Stimulated activated CD8-positive, alpha-beta memory T cell treated with anti-CD3 and anti-CD28 coated beads, Interleukin-12 subunit alpha, Interleukin-12 subunit beta, amount 100 ng/mL, for 4 hours (primary cell): ENCODE results near the gene NLRP10.
"Not testable (repeated sequence)": the region's sequence is repeated elsewhere in the genome, so short reads cannot be mapped to it uniquely, and the experiment has no call there.

Experiments used
- DNase-seq: peaks from one replicate; pipeline ENCODE4 v3.0.0-alpha.2; 2020; ENCODE audit warnings: low read depth

The NLRP10 gene, protein sequence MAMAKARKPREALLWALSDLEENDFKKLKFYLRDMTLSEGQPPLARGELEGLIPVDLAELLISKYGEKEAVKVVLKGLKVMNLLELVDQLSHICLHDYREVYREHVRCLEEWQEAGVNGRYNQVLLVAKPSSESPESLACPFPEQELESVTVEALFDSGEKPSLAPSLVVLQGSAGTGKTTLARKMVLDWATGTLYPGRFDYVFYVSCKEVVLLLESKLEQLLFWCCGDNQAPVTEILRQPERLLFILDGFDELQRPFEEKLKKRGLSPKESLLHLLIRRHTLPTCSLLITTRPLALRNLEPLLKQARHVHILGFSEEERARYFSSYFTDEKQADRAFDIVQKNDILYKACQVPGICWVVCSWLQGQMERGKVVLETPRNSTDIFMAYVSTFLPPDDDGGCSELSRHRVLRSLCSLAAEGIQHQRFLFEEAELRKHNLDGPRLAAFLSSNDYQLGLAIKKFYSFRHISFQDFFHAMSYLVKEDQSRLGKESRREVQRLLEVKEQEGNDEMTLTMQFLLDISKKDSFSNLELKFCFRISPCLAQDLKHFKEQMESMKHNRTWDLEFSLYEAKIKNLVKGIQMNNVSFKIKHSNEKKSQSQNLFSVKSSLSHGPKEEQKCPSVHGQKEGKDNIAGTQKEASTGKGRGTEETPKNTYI

DNA sequence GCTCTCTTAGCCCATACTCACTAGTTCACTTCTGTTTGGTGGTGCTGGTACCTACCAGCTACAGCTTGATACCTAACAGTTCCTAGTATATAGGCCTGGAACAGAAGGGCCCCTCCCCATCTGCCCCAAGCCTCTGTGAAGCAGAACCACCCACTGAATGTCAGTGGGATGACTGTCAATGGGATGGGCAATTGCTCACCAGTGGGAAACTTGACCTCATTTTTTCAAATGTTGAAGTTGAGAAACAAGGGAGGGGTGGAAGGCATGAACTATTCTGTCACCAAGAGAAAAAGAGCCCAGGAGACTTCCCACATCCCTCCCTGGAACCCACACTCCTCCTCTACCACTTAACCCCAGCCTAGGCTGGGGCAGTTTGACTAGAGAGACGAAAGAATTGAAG, at the start of gene NLRP10:
Gene NLRP10, minus strand, starts transcription at position 62 of the 400 bp plus-strand sequence. CDS start 1,952 bp downstream, outside the sequence.
- no peak for DNase-seq

DNA sequence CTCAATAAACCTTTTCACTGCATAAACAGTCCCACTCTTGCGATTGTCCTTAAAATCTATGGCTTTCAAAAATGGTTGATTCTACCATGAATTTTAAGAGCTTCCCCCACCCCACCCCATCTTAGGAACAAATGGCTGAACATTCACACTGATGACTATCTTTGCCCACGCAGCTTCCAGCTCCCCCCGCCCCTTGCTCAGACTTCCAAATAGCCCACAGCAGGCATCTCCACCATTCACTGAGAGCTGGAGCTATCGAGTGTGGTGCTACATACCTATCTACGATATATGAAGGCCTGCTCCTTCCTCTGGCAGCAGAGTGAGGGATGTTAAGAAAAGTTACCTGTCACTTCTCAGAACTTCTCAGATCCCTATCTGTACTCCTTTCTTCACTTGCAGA, 48.6 kb upstream of the NLRP10 start:
- DNase-seq = no peak

DNA sequence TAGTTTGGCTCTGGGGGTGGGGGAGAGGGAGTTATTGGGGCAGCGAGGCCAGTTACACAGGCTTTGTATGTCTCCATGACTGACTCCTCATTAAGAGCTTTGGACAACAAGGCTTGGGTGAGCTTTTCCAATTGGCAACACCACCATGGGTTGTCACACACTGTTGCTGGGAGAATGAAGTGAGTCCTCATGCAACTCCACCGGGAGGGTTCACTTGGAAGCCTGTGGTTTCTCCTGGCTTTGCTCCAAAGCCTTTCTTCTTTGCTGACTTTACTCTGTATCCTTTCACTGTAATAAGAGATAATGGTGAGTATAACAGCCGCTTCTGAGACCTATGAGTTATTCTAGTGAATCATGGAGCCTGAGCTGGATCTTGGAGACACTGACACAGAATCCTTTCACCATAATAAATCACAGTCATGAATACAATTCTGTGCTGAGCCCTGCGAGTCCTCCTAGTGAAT, 46.8 kb upstream of the NLRP10 start:
- DNase-seq = no peak

DNA sequence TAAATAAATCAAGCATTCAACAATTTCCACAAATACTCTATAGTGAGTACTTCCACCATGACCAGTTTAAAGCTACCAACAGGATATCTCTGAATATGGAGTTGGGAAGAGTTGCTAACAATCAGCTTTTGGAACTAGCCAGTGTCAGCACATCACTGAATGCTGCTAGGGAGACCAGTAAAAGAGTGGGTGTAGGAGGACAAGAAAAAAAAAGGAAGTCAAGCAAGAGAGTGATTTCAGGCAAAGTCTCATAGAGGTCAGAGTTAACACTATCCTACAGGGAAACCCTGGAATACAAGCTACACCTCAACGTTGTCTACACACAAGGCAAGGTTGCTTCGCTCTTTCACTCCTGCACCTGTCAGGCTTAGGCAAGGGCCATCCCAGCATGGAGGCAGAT, 46.1 kb upstream of the NLRP10 start:
- DNase-seq = no peak

DNA sequence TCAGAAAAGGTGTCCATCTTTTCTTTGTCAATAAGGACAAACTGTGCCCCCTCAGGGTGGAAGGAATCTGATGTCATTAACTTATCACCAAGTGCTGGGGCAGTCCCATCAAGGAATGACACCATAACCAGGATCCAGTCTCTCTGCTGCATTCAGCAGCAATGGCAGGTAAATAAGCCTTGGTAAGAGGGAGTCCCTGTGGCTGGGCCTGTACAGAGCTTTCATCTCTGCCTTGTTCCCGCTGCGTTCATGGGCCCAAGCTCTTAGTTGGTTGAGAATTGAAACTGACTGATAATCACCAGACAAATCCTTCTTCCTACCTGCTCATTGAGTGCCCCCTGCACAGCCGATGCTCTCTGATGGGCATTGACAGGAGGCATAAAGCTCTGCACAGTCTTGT, 44.6 kb upstream of the NLRP10 start:
- no peak for DNase-seq

DNA sequence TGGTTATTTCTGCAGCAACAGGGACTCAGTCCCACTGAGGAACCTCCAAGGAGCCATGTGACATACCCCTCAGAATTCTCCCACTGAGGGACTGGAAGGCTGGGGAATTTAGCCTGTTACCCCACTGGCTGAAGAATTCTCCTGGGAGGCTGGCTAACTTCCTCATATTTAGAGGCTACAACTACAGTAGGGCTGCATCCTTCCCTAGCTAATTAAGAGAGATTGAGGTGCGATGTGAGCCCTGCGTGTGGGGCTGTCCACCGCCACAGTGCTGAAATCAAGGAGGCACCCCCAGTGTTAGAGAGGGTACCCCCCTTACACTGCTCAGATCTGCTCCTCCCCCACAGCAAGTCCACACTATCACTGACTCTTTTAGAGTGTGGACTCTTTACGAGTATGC, 43.0 kb upstream of the NLRP10 start:
- DNase-seq = no peak

DNA sequence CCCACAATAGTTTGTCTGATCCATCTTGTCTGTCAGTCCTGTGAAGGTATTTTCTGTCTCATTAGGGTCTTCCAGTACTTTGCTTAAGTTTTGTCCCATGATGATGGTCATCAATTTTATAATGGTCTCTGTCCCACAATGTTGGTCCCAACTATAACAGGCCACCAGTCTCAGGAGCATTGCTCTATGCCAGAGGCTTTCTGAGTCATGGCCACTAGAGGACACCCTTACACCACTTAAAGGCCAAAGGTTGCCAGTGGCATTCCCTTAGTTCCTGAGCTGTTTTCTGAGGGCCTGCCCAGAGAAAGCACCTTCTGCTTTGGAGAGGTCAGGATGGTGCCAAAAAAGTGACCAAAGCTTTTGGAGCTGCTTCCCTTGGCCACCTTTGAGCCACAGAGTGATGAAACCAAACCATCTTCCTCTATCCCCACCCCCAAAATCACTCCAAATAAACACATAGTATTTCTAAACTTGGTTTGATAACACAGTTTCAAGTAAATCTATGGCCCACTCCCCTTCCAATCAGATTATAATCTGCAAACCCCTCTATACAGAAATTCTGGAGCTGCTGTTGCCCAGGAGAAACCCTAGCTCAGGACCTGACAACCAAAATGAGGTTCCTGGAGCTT, 41.2 kb upstream of the NLRP10 start:
- DNase-seq = no peak

DNA sequence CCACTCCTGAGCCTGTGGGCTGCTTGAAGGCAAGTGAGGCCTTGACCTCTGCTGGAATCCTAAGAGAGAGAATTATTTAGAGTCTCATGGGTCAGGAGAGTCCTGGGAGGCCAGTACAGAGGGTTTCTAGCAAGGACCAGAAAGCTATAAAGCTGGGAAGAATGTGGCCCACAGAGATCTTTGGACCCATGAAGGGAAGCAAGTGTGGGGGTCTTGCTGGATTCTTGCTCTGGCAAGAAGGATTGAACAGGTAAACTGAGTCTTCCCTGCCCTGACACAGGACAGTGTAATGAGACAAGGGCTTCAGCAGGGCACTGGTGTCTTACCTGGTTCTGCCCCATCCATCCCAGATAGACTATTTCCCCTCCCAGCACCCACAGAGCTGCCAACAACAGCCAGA, 40.3 kb upstream of the NLRP10 start:
- no peak for DNase-seq

DNA sequence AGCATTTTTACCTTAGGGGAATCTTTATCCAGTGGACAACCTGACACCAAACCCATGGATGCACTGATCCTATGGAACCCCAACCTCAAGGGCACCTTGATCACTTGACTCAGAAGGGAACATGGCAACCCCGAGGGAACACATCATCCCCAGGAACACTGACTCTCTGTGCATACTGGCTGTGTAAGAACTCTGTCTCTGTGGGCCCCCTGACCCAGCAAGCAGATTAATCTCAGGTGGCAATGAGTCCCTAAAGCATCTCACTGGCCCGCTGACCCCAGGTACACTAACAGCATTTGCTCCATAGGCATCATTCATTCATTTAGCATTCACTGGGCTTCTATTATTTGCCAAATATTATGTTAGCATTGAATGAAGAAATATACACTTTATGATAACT, 38.8 kb upstream of the NLRP10 start:
- no peak for DNase-seq

DNA sequence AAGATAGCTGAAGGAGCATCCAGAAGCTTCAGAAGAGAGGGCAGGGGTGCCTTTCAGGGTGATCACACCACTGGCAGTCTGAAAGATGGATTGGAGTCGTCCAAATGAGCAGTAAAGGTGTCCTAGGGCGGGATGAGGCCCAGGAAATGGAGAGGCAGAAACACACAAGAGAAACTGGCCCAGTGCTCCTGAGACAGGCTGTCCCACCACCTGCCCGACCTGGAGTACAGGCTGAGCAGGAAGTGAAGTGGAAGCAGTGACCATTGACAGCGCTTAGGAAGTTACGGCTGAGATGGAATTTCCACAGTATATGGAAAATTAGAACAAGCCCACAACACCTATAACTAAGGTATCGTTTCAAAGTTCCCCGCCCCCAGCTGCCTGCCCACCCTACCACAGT, 37.9 kb upstream of the NLRP10 start:
- no peak for DNase-seq

DNA sequence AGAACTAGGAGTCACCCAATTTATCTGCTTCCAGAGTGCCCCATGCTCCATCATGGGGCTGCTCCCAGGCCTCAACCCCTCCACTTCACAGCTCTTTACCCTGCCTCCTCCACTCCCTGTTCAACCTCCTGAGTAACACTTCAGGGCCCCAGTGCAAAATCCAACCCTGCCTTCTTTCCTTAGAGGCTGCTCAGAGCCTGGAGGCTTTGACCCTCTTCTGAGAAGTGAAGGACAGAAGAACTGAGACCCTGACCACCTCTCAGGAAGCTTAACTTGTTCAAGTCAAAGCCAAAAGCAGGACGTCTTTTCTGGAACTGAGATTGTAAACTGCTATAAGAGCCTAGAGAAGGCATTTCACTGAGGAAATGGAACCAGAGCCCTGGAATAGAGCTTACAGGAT, 37.4 kb upstream of the NLRP10 start:
- no peak for DNase-seq

DNA sequence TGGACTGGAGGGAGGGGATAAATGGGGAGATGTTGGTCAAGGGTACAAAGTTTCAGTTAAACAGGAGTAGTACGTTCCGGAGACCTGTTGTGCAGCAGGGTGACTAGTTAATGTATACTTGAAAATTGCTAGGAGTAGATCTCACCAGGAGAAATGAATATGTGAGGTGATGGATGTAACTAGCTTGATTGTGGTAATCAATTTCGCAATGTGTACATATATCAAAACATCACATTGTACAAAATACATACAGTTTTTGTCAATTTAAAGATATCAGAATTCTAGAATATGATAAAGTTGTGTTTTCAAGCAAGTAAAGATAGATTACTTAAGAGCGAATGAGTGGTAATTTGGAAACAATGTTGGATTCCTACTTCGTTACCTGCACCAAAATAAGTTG, 35.1 kb upstream of the NLRP10 start:
- no peak for DNase-seq

DNA sequence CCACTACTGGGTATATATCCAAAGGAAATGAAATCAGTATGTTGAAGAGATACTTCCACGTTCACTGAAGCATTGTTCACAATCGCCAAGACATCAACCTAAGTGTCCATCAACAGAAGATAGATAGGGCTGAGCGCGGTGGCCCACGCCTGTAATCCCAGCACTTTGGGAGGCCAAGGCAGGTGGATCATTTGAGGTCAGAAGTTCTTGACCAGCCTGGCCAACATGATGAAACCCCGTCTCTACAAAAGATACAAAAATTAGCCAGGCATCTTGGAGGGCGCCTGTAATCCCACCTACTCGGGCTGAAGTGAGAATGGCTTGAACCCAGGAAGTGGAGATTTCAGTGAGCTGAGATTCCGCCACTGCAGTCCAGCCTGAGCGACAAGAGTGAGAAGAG, 34.5 kb upstream of the NLRP10 start:
- no peak for DNase-seq

DNA sequence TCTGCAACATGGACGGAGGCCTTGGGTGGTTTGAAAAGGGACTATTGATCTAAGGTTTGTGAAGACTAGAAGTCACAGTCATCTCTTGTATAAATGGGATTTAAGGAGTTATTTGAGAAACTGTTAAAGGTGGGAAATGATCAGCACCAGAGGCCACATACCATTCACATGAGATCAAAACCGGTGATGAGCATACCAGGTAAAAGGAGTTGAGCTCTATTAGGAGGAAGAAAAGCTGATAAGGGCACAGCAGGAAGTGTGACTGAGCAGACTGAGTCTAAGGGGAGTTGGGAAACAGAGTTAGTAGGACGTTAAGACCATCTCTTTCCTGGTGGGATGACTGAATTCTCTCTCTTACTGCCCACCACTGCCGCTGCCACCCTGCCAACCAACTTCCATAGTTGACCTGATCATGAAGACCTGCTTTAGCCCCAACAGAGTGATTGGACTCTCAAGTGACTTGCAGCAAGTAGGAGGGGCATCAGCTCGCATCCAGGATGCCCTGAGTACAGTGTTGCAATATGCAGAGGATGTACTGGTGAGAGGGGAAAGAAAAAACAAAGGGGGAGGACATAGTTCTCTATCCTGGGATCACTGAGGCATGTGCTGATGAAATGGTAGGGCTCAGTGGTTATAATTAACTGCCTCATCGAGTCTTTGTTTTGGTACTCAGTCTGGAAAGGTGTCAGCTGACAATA, 29.5 kb upstream of the NLRP10 start:
- DNase-seq = no peak

DNA sequence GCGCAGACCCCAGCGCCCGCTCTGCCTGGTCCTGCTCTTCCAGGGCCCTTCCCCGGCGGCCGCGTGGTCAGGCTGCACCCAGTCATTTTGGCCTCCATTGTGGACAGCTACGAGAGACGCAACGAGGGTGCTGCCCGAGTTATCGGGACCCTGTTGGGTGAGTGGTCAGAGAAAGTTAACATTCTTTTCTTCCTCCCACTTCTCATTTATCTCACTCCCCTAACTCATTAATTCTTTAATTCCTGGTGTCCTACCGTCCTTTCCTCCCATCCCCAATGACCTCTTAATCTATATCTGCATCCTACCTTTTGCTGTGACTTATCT, 22.3 kb upstream of the NLRP10 start:
- not testable (repeated sequence) for DNase-seq

DNA sequence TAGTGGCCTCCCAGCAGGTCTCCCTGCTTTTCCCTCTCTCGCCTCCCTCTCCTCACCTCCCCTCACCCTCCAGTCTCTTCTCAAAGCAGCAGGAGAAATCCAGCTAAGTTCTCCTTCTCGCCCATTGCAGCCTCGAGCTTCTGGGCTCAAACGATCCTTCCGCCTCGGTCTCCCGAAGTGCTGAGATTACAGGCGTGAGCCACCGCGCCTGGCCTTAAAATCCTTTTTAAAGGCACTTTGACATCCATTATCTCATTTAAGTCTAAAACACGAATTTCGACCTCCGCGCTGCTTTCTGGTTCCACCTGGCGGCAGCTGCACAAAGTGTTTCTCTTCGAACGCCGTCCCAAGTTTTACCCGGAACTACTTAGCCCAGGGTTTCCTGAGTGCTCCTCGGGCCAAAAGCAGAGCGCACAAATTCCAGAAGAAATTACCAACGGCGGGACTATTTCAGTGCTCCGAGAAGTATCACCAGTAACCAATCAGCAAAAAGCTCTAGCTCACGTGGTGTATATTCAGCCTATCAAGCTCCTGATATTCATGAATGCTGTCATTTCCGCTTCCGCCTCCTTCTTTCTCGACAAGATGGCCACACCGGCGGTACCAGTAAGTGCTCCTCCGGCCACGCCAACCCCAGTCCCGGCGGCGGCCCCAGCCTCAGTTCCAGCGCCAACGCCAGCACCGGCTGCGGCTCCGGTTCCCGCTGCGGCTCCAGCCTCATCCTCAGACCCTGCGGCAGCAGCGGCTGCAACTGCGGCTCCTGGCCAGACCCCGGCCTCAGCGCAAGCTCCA, 21.7 kb upstream of the NLRP10 start, which contains the start of gene EIF3F:
Gene EIF3F, plus strand, starts transcription at position 570 of the 792 bp plus-strand sequence. Its CDS starts 16 bp downstream, at position 586.
- DNase-seq = peak; percentile 73

DNA sequence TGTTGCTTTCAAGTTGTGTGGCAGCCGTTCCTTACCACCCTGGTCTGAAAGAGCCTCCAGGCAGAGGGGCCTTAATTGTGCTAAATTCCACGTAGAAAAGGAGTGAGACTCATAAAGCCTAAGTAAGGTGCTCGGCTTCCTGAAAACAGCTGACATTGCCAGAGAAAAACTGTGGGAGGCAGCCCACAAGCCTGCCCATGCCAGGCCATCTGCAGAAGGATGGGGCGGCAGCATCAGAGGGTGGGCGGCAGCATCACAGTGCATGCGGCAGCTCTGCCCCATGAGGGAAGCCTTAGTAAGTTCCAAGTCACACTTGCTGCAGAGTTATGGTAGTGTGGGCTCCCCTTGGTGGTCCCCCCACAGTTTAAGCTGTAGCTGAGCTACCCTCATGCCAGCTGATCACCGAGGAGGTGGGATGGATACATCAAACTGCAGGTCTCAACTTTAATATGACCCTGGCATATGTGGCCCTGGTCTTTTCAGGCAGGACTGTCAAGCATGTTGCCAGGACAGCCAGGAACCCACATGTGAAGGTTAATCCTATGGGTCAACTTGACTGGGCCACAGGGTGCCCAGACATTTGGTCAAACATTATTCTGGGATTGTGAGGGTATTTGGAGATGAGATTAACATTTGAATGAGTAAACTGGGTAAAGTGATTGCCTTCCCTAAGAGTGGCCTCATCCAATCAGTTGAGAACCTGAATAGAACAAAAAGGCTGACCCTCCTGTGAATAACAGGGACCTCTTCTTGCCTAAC, 18.8 kb upstream of the NLRP10 start:
- no peak for DNase-seq

DNA sequence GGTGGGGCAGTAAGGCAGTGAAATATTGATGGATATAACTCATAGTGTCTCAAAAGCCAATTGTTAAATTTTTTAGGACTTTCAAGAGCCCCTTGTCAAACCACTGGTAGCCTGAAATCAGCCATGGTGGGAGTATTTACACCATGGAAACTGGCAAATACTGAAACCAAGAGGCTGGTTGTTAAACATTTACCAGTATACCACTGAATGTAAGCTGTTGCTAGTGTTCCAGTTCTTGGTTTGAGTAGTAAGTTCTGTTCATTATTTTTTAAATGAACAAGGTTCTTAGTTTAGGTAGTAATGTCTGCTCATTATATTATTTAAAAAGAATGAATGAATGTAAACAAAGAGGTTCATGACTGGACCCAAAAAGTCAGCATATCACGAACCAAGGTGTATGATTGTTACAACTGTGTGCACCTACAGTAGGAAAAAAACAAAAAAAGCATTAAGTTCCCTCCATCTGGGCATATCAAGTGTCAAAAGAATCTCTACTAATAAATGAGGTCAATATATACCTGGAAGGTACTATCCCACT, 17.4 kb upstream of the NLRP10 start:
- no peak for DNase-seq

DNA sequence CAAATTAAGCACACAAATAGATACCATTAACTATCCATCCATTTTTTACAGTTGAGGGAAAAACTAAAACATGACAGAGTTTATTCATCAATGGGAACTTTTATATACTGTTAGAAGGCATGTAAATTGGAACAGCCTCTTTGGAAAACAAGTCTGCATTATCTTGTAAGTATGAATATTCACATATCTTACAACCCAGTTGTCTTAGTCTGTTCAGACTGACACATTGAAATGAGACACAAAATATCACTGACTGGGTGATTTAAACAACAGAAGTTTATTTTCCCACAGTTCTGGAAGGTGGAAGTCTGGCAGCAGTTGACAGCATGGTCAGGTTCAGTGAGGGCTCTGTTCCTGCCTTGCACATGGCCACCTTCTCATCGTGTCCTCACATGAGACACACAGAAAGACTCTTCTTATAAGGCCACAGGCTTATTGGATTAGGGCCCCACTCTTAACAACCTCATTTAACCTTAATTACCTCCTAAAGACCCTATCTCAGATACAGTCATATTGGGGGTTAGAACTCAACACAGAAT, 16.4 kb upstream of the NLRP10 start:
- no peak for DNase-seq

DNA sequence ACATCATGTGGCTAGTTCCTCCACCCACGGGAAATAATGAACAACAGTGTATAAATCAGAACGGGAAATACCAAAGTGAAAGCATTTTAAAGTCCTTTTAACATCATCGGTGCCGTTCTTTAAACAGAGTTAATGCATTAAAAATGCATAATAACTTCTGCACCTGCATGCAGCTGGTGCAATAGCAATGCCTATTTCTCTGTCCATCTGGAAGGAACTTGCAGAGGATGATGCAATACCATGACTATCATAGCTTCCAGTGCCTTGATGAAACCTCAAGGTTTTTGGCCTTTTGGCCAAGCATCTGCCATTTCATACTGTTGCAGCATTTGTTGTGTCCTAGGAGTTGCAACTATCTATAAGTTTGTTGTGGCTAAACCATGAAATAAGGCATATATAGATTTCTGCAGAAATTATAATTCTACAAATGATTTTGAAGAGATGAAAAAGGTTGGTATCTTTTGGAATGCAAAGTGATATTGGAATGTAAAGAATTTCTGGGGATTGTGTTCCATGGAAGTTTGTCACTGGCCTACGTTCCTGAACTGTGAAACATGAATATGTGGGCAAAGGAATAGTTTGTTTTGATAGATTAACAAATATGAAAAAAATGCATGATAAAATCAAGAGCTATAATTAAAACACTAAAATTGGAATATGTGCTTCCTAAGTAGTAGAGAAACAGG, 12.1 kb upstream of the NLRP10 start:
- DNase-seq = no peak
